ENCODE results near the gene IFNG. TPM values are rescaled to one million over a fixed set of nuclear protein-coding genes. Genes with fewer than 3 reads are reported as not detected.

Gene IFNG
- total RNA-seq, 1 donor from 2014 or later: not detected

- no peak overlapping the region for H3K27ac Mint-ChIP-seq
- DNase-seq (ENCODE audit: extremely low spot score, unreplicated experiment): no peak
- TF ChIP-seq, protein P1, sequence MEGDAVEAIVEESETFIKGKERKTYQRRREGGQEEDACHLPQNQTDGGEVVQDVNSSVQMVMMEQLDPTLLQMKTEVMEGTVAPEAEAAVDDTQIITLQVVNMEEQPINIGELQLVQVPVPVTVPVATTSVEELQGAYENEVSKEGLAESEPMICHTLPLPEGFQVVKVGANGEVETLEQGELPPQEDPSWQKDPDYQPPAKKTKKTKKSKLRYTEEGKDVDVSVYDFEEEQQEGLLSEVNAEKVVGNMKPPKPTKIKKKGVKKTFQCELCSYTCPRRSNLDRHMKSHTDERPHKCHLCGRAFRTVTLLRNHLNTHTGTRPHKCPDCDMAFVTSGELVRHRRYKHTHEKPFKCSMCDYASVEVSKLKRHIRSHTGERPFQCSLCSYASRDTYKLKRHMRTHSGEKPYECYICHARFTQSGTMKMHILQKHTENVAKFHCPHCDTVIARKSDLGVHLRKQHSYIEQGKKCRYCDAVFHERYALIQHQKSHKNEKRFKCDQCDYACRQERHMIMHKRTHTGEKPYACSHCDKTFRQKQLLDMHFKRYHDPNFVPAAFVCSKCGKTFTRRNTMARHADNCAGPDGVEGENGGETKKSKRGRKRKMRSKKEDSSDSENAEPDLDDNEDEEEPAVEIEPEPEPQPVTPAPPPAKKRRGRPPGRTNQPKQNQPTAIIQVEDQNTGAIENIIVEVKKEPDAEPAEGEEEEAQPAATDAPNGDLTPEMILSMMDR (conservative IDR thresholded peaks at IDR 0.05): no peak
- no peaks in the 10 kb centered on the region for H3K4me1 Mint-ChIP-seq (ENCODE audit: unreplicated experiment)
- H3K9me3 Mint-ChIP-seq: no peaks in the 10 kb centered on the region
- H3K36me3 Mint-ChIP-seq: no peaks in the 10 kb centered on the region
- H3K27me3 Mint-ChIP-seq: no peaks in the 10 kb centered on the region
- no peak overlapping the region for H3K4me3 Mint-ChIP-seq
These were observed 22.2 kb downstream of the IFNG start for GRCh38 chr12:68137335-68137830.

DNA sequence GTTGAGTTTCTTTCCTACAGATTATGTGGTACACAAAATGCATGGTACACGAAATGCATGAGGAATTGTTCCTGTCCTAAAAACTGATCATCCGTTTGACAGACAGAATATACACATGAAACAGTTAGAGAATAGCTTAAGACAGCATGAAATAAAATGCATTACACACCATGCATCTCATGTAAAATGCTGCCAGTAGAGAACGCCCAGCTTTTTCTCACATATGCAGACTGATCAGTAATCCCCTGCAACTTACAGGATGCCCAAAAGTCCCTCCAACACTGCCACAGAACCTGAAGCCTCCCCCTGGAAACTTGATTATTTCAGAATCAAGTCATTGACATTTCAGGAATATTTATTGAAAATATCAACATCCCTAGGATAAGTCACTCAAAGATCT, 24.0 kb downstream of the IFNG start:
- Mint-ChIP-seq H3K36me3 (no peaks in the 10 kb centered on the region), H3K9me3 (no peaks in the 10 kb centered on the region), H3K27ac (no peak overlapping the region), H3K4me1 (ENCODE audit: unreplicated experiment) (no peaks in the 10 kb centered on the region), H3K27me3 (no peaks in the 10 kb centered on the region), H3K4me3 (no peak overlapping the region)
- TF ChIP-seq, protein P1 (conservative IDR thresholded peaks at IDR 0.05): no peak
- DNase-seq (ENCODE audit: extremely low spot score, unreplicated experiment): no peak

DNA sequence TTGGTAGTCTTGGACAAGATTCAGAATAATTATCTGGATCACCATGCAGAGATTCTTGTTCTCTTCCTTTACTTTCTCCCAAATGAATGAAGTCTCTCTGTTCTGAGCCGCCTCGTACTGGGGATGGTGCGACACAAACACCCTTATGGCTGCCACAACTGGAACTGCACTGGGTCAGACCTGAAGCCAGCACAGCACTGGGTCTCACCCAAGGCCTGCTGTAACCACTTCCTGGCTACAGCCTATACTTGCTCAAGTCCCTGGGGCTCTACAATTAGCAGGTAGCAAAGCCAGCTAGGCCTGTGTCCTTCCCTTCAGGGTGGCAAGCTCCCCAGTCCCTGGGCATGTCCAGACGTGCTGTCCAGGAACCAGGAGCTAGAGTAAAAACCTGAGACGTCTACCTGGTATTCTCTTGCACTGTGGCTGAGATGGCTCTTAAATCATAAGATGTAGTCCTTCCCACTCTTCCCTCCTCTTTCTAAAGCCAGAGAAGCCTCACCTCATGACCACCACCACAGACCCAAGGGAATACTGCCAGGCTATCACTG, 27.6 kb downstream of the IFNG start:
- no peaks in the 10 kb centered on the region for H3K4me1 Mint-ChIP-seq (ENCODE audit: unreplicated experiment)
- H3K4me3 Mint-ChIP-seq: no peak overlapping the region
- no peak overlapping the region for H3K27ac Mint-ChIP-seq
- TF ChIP-seq, protein P1 (conservative IDR thresholded peaks at IDR 0.05): no peak
- H3K9me3 Mint-ChIP-seq: peaks cover 19% of the 10 kb centered on the region
- DNase-seq (ENCODE audit: extremely low spot score, unreplicated experiment): no peak
- H3K36me3 Mint-ChIP-seq: peaks cover 3% of the 10 kb centered on the region
- no peaks in the 10 kb centered on the region for H3K27me3 Mint-ChIP-seq

DNA sequence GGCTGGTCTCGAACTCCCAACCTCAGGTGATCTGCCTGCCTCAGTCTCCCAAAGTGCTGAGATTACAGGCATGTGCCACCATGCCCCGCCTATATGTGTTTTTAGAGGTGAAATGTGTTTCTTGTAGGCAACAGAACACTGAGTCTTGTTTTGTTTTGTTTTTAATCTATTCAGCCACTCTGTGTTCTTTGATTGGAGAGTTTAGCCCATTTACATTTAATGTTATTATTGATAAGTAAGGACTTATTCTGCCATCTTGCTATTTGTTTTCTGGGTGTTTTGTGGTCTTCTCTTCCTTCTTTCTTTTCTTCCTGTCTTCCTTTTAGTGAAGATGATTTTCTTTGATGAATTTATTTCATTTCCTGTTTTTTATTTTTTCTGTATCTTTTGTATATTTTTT, 29.6 kb downstream of the IFNG start:
- no peaks in the 10 kb centered on the region for H3K27me3 Mint-ChIP-seq
- H3K4me3 Mint-ChIP-seq: no peak overlapping the region
- no peaks in the 10 kb centered on the region for H3K4me1 Mint-ChIP-seq (ENCODE audit: unreplicated experiment)
- no peak overlapping the region for H3K27ac Mint-ChIP-seq
- H3K36me3 Mint-ChIP-seq: peaks cover 3% of the 10 kb centered on the region
- no peak for DNase-seq (ENCODE audit: extremely low spot score, unreplicated experiment)
- H3K9me3 Mint-ChIP-seq: peaks cover 19% of the 10 kb centered on the region
- TF ChIP-seq, protein P1 (conservative IDR thresholded peaks at IDR 0.05): no peak

- DNase-seq (ENCODE audit: extremely low spot score, unreplicated experiment): no peak
- H3K27me3 Mint-ChIP-seq: no peaks in the 10 kb centered on the region
- no peaks in the 10 kb centered on the region for H3K36me3 Mint-ChIP-seq
- peaks cover 5% of the 10 kb centered on the region for H3K4me1 Mint-ChIP-seq (ENCODE audit: unreplicated experiment)
- TF ChIP-seq, protein P1 (conservative IDR thresholded peaks at IDR 0.05): no peak
- no peak overlapping the region for H3K4me3 Mint-ChIP-seq
- no peak overlapping the region for H3K27ac Mint-ChIP-seq
- no peaks in the 10 kb centered on the region for H3K9me3 Mint-ChIP-seq
These were observed 37.2 kb downstream of the IFNG start for GRCh38 chr12:68122236-68122920.
